Cortex of kidney (tissue), 1 donor: ENCODE data around the gene ALDH2.
"Not testable (repeated sequence)": the region's sequence is repeated elsewhere in the genome, so short reads cannot be mapped to it uniquely, and the experiment has no call there.

ENCODE experiments used
- DNase-seq: peaks from one replicate; lab custom pipeline; 2025; lab: John Stamatoyannopoulos, UW

ALDH2 gene

GRCh38 chr12:111766608-111767361, at the start of gene ALDH2:
TSS of gene ALDH2 (plus strand) at chr12:111766933. CDS start at chr12:111766983, 50 bp downstream.
- DNase-seq, result no peak

GRCh38 chr12:111719316-111719715, 47.4 kb upstream of the ALDH2 start:
- not testable (repeated sequence) for DNase-seq

- no peak for DNase-seq
Measured at GRCh38 chr12:111720457-111720856, 46.3 kb upstream of the ALDH2 start.

GRCh38 chr12:111723646-111724360, 42.9 kb upstream of the ALDH2 start:
- not testable (repeated sequence) for DNase-seq

GRCh38 chr12:111728795-111729194, 37.9 kb upstream of the ALDH2 start:
- DNase-seq, result no peak

- no peak for DNase-seq
Measured at GRCh38 chr12:111730420-111730819, 36.3 kb upstream of the ALDH2 start.

- no peak for DNase-seq
Measured at GRCh38 chr12:111732786-111733185, 33.9 kb upstream of the ALDH2 start.

- no peak for DNase-seq
Measured at GRCh38 chr12:111733340-111733915, 33.3 kb upstream of the ALDH2 start.

- DNase-seq, result not testable (repeated sequence)
Measured at GRCh38 chr12:111739524-111739923, 27.2 kb upstream of the ALDH2 start.

GRCh38 chr12:111741235-111741812, 25.4 kb upstream of the ALDH2 start:
- DNase-seq, result no peak

- no peak for DNase-seq
Measured at GRCh38 chr12:111745211-111745610, 21.5 kb upstream of the ALDH2 start.

GRCh38 chr12:111747333-111747732, 19.4 kb upstream of the ALDH2 start:
- no peak for DNase-seq

- DNase-seq, result no peak
Measured at GRCh38 chr12:111748151-111748672, 18.5 kb upstream of the ALDH2 start.

- no peak for DNase-seq
Measured at GRCh38 chr12:111748867-111749266, 17.9 kb upstream of the ALDH2 start.

GRCh38 chr12:111749391-111749790, 17.3 kb upstream of the ALDH2 start:
- DNase-seq, result no peak

- DNase-seq, result no peak
Measured at GRCh38 chr12:111753144-111753881, 13.4 kb upstream of the ALDH2 start.

- DNase-seq, result no peak
Measured at GRCh38 chr12:111754671-111755070, 12.1 kb upstream of the ALDH2 start.

- no peak for DNase-seq
Measured at GRCh38 chr12:111756196-111756595, 10.5 kb upstream of the ALDH2 start.

GRCh38 chr12:111756681-111757080, 10.1 kb upstream of the ALDH2 start:
- DNase-seq, result no peak

GRCh38 chr12:111757361-111758119, 9.2 kb upstream of the ALDH2 start:
- DNase-seq, result no peak

- DNase-seq, result no peak
Measured at GRCh38 chr12:111758120-111758561, 8.6 kb upstream of the ALDH2 start.
